ENCODE results near the gene HNRNPU. TPM values are rescaled to one million over a fixed set of nuclear protein-coding genes. Genes with fewer than 3 reads are reported as not detected.

Gene HNRNPU
- total and polyA plus RNA-seq, 2 of the 13 experiments (the other 11 are each of a cell fraction or from before 2014, with no cell fraction given), result 101 to 508 TPM

DNA sequence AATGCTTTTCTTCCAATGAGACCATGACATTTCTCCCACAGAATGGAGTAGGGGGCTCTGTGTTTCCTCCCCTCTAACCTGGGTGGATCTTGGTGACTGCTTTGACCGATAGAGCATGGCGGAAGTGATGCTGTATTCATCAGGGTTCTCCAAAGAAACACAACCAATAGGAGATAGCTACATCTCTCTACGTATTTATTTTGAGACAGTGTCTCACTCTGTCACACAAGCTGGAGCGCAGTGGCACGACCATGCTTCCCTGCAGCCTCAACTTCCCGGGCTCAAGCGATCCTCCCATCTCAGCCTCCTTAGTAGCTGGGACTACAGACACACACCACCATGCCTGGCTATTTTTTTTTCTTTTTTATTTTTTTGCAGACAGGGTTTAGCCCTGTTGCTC, 29.5 kb upstream of the HNRNPU start:
- H3K79me2 ChIP-seq (ENCODE audit: insufficient read depth, low read length), result no peaks in the 10 kb centered on the region
- H3K9ac ChIP-seq (ENCODE audit: insufficient read depth, low read depth, low read length), result no peak overlapping the region
- DNase-seq (ENCODE audit: low spot score) (no peak), FAIRE-seq (no peak), ATAC-seq (no peak)
- ChIA-PET POLR2A (no interaction called here), CTCF (ENCODE audit: low intra/inter-chr PET ratio, low total read pairs) (no interaction called here)
- H3K4me1 ChIP-seq (ENCODE audit: insufficient read depth, low read length), result peaks cover 15% of the 10 kb centered on the region; the same call in 1 of the 2 replicates
- H3K4me3 ChIP-seq (replicated peaks in 1 of 3; ENCODE audit: insufficient read depth in 1 of 3, low read depth in 2 of 3, low read length in 3 of 3), result no peak overlapping the region
- 70% methylated on average over 7 of the region's 7 CpGs for WGBS (ENCODE audit: low lambda C conversion rate)
- no peaks in the 10 kb centered on the region for H4K20me1 ChIP-seq (ENCODE audit: insufficient read depth, low read length)
- TF ChIP-seq HMG20A (CRISPR knock-in tag; IDR thresholded peaks at IDR 0.05; ENCODE audit: borderline replicate concordance) (no peak), MTA3 (CRISPR knock-in tag; IDR thresholded peaks at IDR 0.05) (no peak), SNRNP70 (IDR thresholded peaks at IDR 0.05; ENCODE audit: low read depth, low read length) (no peak), ATF7-NPFF (CRISPR knock-in tag; IDR thresholded peaks at IDR 0.05; ENCODE audit: low read depth) (no peak), NFE2L1 (CRISPR knock-in tag; IDR thresholded peaks at IDR 0.05; ENCODE audit: borderline replicate concordance) (no peak), ZNF788 (CRISPR knock-in tag; IDR thresholded peaks at IDR 0.05; ENCODE audit: borderline replicate concordance) (no peak)
- TF ChIP-seq, protein P1, sequence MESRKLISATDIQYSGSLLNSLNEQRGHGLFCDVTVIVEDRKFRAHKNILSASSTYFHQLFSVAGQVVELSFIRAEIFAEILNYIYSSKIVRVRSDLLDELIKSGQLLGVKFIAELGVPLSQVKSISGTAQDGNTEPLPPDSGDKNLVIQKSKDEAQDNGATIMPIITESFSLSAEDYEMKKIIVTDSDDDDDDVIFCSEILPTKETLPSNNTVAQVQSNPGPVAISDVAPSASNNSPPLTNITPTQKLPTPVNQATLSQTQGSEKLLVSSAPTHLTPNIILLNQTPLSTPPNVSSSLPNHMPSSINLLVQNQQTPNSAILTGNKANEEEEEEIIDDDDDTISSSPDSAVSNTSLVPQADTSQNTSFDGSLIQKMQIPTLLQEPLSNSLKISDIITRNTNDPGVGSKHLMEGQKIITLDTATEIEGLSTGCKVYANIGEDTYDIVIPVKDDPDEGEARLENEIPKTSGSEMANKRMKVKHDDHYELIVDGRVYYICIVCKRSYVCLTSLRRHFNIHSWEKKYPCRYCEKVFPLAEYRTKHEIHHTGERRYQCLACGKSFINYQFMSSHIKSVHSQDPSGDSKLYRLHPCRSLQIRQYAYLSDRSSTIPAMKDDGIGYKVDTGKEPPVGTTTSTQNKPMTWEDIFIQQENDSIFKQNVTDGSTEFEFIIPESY (CRISPR knock-in tag; IDR thresholded peaks at IDR 0.05), result no peak
- no peaks in the 10 kb centered on the region for H3K9me3 ChIP-seq (ENCODE audit: low read length)
- intact Hi-C loops (cut with micrococcal nuclease; ENCODE audit: unreplicated experiment), result no loop called here
- BruUV-seq (replicated peaks), result no TSS peak
- H3K4me2 ChIP-seq (ENCODE audit: low read depth, low read length), result no peak overlapping the region
- no peak overlapping the region for H2AFZ ChIP-seq (ENCODE audit: low read length)
- H3K27ac ChIP-seq (ENCODE audit: extremely low read length, insufficient read depth, low read length), result no peak overlapping the region
- in situ Hi-C loops (cut with HindIII; ENCODE audit: extremely low pct_ligation_motif_present, low pct_unique_long_range_greater_than_20kb), result no loop called here
- H3K27me3 ChIP-seq (ENCODE audit: control insufficient read depth in 1 of 2, insufficient read depth in 2 of 2, low read length in 2 of 2), result no peaks in the 10 kb centered on the region
- H3K36me3 ChIP-seq (replicated peaks in 1 of 2; ENCODE audit: control insufficient read depth in 1 of 2, insufficient read depth in 2 of 2, low read length in 2 of 2), result no peaks in the 10 kb centered on the region

DNA sequence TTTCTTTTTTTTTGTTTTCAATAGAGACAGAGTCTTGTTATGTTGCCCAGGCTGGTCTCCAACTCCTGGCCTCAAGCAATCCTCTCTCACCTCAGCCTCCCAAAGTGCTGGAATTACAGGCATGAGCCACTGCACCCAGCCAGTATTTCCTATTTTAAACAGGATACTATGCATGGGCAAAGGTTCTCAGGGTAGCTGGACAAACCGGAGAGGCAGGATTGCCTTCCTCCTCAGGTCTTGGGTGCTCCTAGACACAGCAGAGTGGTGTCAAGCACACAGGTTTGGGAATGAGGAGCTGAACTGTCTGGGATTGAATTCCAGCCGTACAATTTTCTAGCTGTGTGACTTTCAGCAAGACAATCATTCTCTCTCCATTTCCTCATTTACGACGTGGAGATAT, 22.9 kb upstream of the HNRNPU start:
- H3K79me2 ChIP-seq (ENCODE audit: insufficient read depth, low read length), result no peaks in the 10 kb centered on the region
- no peak overlapping the region for H3K4me2 ChIP-seq (ENCODE audit: low read depth, low read length)
- no peak overlapping the region for H3K4me3 ChIP-seq (replicated peaks in 1 of 3; ENCODE audit: insufficient read depth in 1 of 3, low read depth in 2 of 3, low read length in 3 of 3)
- no peak overlapping the region for H3K9ac ChIP-seq (ENCODE audit: insufficient read depth, low read depth, low read length)
- in situ Hi-C loops (cut with HindIII; ENCODE audit: extremely low pct_ligation_motif_present, low pct_unique_long_range_greater_than_20kb), result no loop called here
- WGBS (ENCODE audit: low lambda C conversion rate), result 81% methylated on average over 4 of the region's 4 CpGs
- H3K36me3 ChIP-seq (replicated peaks in 1 of 2; ENCODE audit: control insufficient read depth in 1 of 2, insufficient read depth in 2 of 2, low read length in 2 of 2), result no peaks in the 10 kb centered on the region
- H4K20me1 ChIP-seq (ENCODE audit: insufficient read depth, low read length), result no peaks in the 10 kb centered on the region
- POLR2A ChIA-PET, result no interaction called here
- intact Hi-C loops (cut with micrococcal nuclease; ENCODE audit: unreplicated experiment), result no loop called here
- H3K9me3 ChIP-seq (ENCODE audit: low read length), result no peaks in the 10 kb centered on the region
- no peaks in the 10 kb centered on the region for H3K27me3 ChIP-seq (ENCODE audit: control insufficient read depth in 1 of 2, insufficient read depth in 2 of 2, low read length in 2 of 2)
- H3K4me1 ChIP-seq (ENCODE audit: insufficient read depth, low read length), result 0 out of 2 replicates have a peak, but pooled peaks cover 4% of the 10 kb centered on the region
- no peak overlapping the region for H2AFZ ChIP-seq (ENCODE audit: low read length)
- DNase-seq (ENCODE audit: low spot score) (no peak), ATAC-seq (no peak), FAIRE-seq (no peak)
- H3K27ac ChIP-seq (ENCODE audit: extremely low read length, insufficient read depth, low read length), result no peak overlapping the region
- CTCF ChIA-PET (ENCODE audit: low intra/inter-chr PET ratio, low total read pairs), result no interaction called here
- no TSS peak for BruUV-seq (replicated peaks)
- no peak for TF ChIP-seq TBP (CRISPR knock-in tag; IDR thresholded peaks at IDR 0.05)
- TF ChIP-seq RBM39 (IDR thresholded peaks at IDR 0.05; ENCODE audit: low read depth, low read length, poor library complexity, severe bottlenecking), result no peak

Measured in HepG2 (cell line).